ENCODE results near the gene ALDH3A1.
A peak's percentile ranks its signal among the peaks of the same experiment; 100 is the strongest.

ALDH3A1 gene

GRCh38 chr17:19728084-19728495 lies 20.0 kb downstream of the ALDH3A1 start:
- H3K4me3 ChIP-seq (ENCODE audit: low read depth, low read length), result no peak overlapping the region
- TF ChIP-seq, protein P1, sequence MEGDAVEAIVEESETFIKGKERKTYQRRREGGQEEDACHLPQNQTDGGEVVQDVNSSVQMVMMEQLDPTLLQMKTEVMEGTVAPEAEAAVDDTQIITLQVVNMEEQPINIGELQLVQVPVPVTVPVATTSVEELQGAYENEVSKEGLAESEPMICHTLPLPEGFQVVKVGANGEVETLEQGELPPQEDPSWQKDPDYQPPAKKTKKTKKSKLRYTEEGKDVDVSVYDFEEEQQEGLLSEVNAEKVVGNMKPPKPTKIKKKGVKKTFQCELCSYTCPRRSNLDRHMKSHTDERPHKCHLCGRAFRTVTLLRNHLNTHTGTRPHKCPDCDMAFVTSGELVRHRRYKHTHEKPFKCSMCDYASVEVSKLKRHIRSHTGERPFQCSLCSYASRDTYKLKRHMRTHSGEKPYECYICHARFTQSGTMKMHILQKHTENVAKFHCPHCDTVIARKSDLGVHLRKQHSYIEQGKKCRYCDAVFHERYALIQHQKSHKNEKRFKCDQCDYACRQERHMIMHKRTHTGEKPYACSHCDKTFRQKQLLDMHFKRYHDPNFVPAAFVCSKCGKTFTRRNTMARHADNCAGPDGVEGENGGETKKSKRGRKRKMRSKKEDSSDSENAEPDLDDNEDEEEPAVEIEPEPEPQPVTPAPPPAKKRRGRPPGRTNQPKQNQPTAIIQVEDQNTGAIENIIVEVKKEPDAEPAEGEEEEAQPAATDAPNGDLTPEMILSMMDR (IDR thresholded peaks at IDR 0.05; ENCODE audit: low read depth, low read length, missing control alignments), result no peak
- in situ Hi-C loops (cut with HindIII; ENCODE audit: low sequenced_read_pairs), result no loop called here
- DNase-seq (ENCODE audit: low read depth), result peak; percentile 49

- H3K4me3 ChIP-seq (ENCODE audit: low read depth, low read length), result no peak overlapping the region
- DNase-seq (ENCODE audit: low read depth), result peak; percentile 38
- in situ Hi-C loops (cut with HindIII; ENCODE audit: low sequenced_read_pairs), result no loop called here
- TF ChIP-seq, protein P1 (IDR thresholded peaks at IDR 0.05; ENCODE audit: low read depth, low read length, missing control alignments), result no peak
Observed at GRCh38 chr17:19727501-19728078, 20.5 kb downstream of the ALDH3A1 start.

- DNase-seq (ENCODE audit: low read depth), result no peak
- no peak overlapping the region for H3K4me3 ChIP-seq (ENCODE audit: low read depth, low read length)
- TF ChIP-seq, protein P1 (IDR thresholded peaks at IDR 0.05; ENCODE audit: low read depth, low read length, missing control alignments), result no peak
- in situ Hi-C loops (cut with HindIII; ENCODE audit: low sequenced_read_pairs), result no loop called here
Observed at GRCh38 chr17:19726631-19727376, 21.3 kb downstream of the ALDH3A1 start.

- H3K4me3 ChIP-seq (ENCODE audit: low read depth, low read length), result no peak overlapping the region
- no peak for DNase-seq (ENCODE audit: low read depth)
- in situ Hi-C loops (cut with HindIII; ENCODE audit: low sequenced_read_pairs), result no loop called here
- TF ChIP-seq, protein P1 (IDR thresholded peaks at IDR 0.05; ENCODE audit: low read depth, low read length, missing control alignments), result no peak
Observed at GRCh38 chr17:19725486-19725885, 22.6 kb downstream of the ALDH3A1 start.

- H3K4me3 ChIP-seq (ENCODE audit: low read depth, low read length), result no peak overlapping the region
- in situ Hi-C loops (cut with HindIII; ENCODE audit: low sequenced_read_pairs), result no loop called here
- no peak for DNase-seq (ENCODE audit: low read depth)
- TF ChIP-seq, protein P1 (IDR thresholded peaks at IDR 0.05; ENCODE audit: low read depth, low read length, missing control alignments), result no peak
Observed at GRCh38 chr17:19724501-19725420, 23.3 kb downstream of the ALDH3A1 start.

GRCh38 chr17:19723964-19724363 lies 24.1 kb downstream of the ALDH3A1 start:
- no peak for DNase-seq (ENCODE audit: low read depth)
- TF ChIP-seq, protein P1 (IDR thresholded peaks at IDR 0.05; ENCODE audit: low read depth, low read length, missing control alignments), result no peak
- in situ Hi-C loops (cut with HindIII; ENCODE audit: low sequenced_read_pairs), result no loop called here
- no peak overlapping the region for H3K4me3 ChIP-seq (ENCODE audit: low read depth, low read length)
